Muscle of leg (tissue), 11 donors: Measurements from ENCODE around the gene ADAMTS13. TPM values are rescaled to one million over a fixed set of nuclear protein-coding genes. Genes with fewer than 3 reads are reported as not detected.

Experiments used
- DNase-seq: peaks from one replicate; pipeline ENCODE4 v3.0.0; 2013
- H3K27ac ChIP-seq: one replicate; pipeline ENCODE4 v1.5.1; 2013; ENCODE audit warnings: mild to moderate bottlenecking, low read length, control low read depth
- H3K27me3 ChIP-seq: one replicate; pipeline ENCODE4 v1.6.1; 2013; ENCODE audit warnings: low read length; ENCODE audit not compliant: control insufficient read depth, insufficient read depth
- H3K36me3 ChIP-seq: one replicate; pipeline ENCODE4 v1.6.1; 2013; ENCODE audit warnings: low read length; ENCODE audit not compliant: control insufficient read depth, insufficient read depth
- H3K4me1 ChIP-seq: one replicate; pipeline ENCODE4 v1.6.1; 2013; ENCODE audit warnings: low read length; ENCODE audit not compliant: control insufficient read depth, insufficient read depth
- H3K4me3 ChIP-seq: one replicate; pipeline ENCODE4 v1.5.1; 2013; ENCODE audit warnings: low read length, control low read depth
- H3K9me3 ChIP-seq: replicated peaks from 2 replicates; pipeline ENCODE4 v1.6.1; 2013; ENCODE audit warnings: low read depth, low read length; ENCODE audit not compliant: control insufficient read depth
- WGBS: methylation state at CpG from one replicate; pipeline ENCODE4 v1.1.5; 2013; ENCODE audit warnings: missing lambda C conversion rate; ENCODE audit not compliant: insufficient coverage; 5-methylcytosine and 5-hydroxymethylcytosine counted together
- polyA plus RNA-seq, 8 donors: library from polyadenylated mRNA; unstranded; fragments of 120-200 nt; gene quantifications; one replicate each; pipeline versions ENCODE4 v1.2.1 to v1.2.3, GENCODE V29; 2013; ENCODE audit warnings: inconsistent platforms in 1 of 8, low replicate concordance in 1 of 8; ENCODE audit not compliant: insufficient read length in 8 of 8, insufficient read depth in 1 of 8
- total RNA-seq: library from RNA; stranded (reverse); fragments of 120-200 nt; gene quantifications from one replicate; pipeline ENCODE4 v1.2.4, GENCODE V29; 2013

ADAMTS13 gene
- total and polyA plus RNA-seq, 9 donors, result 3.4 to 10.5 (median 8.0) TPM

DNA sequence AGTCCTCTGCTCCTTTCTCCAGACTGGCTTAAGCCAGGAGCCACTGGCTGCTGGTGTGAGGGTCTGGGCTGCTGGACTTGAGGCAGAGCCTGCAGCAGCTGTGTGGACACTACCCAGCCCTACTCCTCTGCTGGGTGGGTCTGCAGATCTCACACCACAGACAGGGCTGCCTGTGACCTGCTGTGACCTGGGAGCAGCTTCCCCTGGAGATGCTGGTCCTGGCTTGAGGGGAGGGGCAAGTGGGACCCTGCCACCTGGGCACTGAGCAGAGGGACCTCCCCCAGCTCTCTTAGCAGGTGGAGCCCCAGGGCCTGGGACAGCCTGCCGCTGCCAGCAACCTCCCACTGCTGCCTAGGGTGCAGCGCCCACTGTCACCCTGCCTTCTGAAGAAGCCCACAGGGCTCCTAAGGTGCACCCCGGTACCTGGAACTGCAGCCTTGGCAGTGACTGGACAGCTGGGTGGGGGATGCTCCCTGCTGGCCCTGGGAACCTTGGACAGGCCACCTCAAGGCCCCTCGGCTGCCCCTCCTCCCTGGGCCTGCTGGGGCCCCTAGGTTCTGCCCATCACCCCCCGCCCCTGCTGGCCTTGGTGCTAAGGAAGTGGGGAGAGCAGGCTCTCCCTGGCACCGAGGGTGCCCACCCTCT, 46.7 kb downstream of the ADAMTS13 start:
- Histone ChIP-seq H3K27ac (no peak overlapping the region), H3K4me3 (no peak overlapping the region), H3K4me1 (no peaks in the 10 kb centered on the region), H3K9me3 (no peaks in the 10 kb centered on the region), H3K27me3 (no peaks in the 10 kb centered on the region), H3K36me3 (peaks cover 34% of the 10 kb centered on the region)
- no peak for DNase-seq
- WGBS, result 89% methylated on average over 5 of the region's 6 CpGs

GRCh38 chr9:133470427-133470924, 48.3 kb downstream of the ADAMTS13 start:
- DNase-seq, result no peak
- Histone ChIP-seq H3K4me3 (no peak overlapping the region), H3K27ac (no peak overlapping the region), H3K36me3 (peaks cover 25% of the 10 kb centered on the region), H3K4me1 (no peaks in the 10 kb centered on the region), H3K27me3 (no peaks in the 10 kb centered on the region), H3K9me3 (no peaks in the 10 kb centered on the region)
- WGBS, result 77% methylated on average over 11 of the region's 16 CpGs

- H3K36me3 ChIP-seq, result peaks cover 25% of the 10 kb centered on the region
- H3K27me3 ChIP-seq, result no peaks in the 10 kb centered on the region
- no peak for DNase-seq
- H3K4me3 ChIP-seq, result no peak overlapping the region
- no peaks in the 10 kb centered on the region for H3K4me1 ChIP-seq
- 74% methylated on average over 5 of the region's 7 CpGs for WGBS
- H3K9me3 ChIP-seq, result no peaks in the 10 kb centered on the region
- H3K27ac ChIP-seq, result no peak overlapping the region
Measured at GRCh38 chr9:133470988-133471387, 48.8 kb downstream of the ADAMTS13 start.

- Histone ChIP-seq H3K36me3 (peaks cover 25% of the 10 kb centered on the region), H3K27me3 (no peaks in the 10 kb centered on the region), H3K4me3 (no peak overlapping the region), H3K9me3 (no peaks in the 10 kb centered on the region), H3K27ac (no peak overlapping the region), H3K4me1 (no peaks in the 10 kb centered on the region)
- 82% methylated on average over 25 of the region's 27 CpGs for WGBS
- no peak for DNase-seq
Measured at GRCh38 chr9:133471551-133472276, 49.5 kb downstream of the ADAMTS13 start.

DNA sequence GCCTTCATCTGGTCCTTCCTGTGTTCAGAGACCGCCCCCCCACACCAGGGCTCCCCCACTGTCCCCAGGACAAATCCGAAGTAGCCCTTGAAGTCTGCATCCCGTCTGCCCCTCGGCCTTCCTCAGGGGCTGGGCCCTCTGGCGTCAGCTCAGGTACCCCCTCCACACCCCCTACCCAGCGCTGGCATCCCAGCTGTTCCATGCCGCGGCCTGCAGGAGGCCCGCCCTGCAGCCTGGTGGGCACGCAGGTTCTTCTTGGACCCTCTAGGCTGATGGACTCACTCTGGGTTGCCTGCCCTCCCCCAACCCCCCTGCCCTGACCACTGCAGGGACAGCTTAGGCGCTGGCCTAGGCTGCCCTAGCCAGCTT, 50.1 kb downstream of the ADAMTS13 start:
- Histone ChIP-seq H3K4me3 (no peak overlapping the region), H3K9me3 (no peaks in the 10 kb centered on the region), H3K27ac (no peak overlapping the region), H3K27me3 (no peaks in the 10 kb centered on the region), H3K4me1 (no peaks in the 10 kb centered on the region), H3K36me3 (peaks cover 22% of the 10 kb centered on the region)
- WGBS, result 78% methylated on average over 11 of the region's 11 CpGs
- DNase-seq, result no peak

DNA sequence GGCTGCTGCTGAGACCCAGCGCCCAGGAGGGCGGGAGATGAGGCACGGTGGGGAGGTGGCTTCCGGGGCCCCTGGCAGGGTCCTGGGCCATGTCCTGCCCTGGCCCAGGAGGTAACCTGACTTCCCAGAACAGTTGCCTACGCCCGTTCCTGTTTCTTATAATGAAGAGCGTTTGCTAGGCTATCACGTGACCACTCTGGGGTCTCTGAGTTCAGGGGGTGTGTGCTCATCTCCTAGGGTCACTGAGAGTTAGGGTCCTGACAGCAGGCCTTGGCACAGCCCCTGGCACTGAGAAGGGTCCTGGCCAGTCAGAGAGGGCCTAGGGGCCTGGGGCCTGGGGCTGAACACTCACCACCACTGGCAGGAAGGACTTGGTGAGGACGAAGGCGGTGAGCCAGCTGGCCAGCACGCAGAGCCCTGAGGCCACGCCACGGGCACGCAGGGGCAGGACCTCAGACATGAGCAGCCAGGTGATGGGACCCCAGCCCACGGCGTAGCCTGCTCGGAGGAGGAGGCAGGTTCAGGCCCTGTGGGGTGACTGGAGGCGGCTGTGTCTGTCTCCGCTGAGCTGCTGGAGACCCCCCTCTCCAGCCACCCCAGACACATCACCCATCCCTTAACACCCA, 50.7 kb downstream of the ADAMTS13 start:
- H3K36me3 ChIP-seq, result peaks cover 20% of the 10 kb centered on the region
- no peaks in the 10 kb centered on the region for H3K9me3 ChIP-seq
- H3K4me3 ChIP-seq, result no peak overlapping the region
- H3K27ac ChIP-seq, result no peak overlapping the region
- no peaks in the 10 kb centered on the region for H3K27me3 ChIP-seq
- no peak for DNase-seq
- no peaks in the 10 kb centered on the region for H3K4me1 ChIP-seq
- WGBS, result 69% methylated on average over 11 of the region's 19 CpGs

- Histone ChIP-seq H3K27ac (no peak overlapping the region), H3K36me3 (peaks cover 12% of the 10 kb centered on the region), H3K9me3 (no peaks in the 10 kb centered on the region), H3K4me1 (peaks cover 5% of the 10 kb centered on the region), H3K27me3 (peaks cover 4% of the 10 kb centered on the region), H3K4me3 (no peak overlapping the region)
- no peak for DNase-seq
- 90% methylated on average over 20 of the region's 20 CpGs for WGBS
Measured at GRCh38 chr9:133473743-133474142, 51.6 kb downstream of the ADAMTS13 start.

GRCh38 chr9:133474215-133474614, 52.0 kb downstream of the ADAMTS13 start:
- H3K27ac ChIP-seq, result no peak overlapping the region
- peaks cover 5% of the 10 kb centered on the region for H3K27me3 ChIP-seq
- peaks cover 7% of the 10 kb centered on the region for H3K36me3 ChIP-seq
- H3K4me3 ChIP-seq, result no peak overlapping the region
- WGBS, result 84% methylated on average over 4 of the region's 5 CpGs
- DNase-seq, result no peak
- H3K4me1 ChIP-seq, result peaks cover 8% of the 10 kb centered on the region
- H3K9me3 ChIP-seq, result no peaks in the 10 kb centered on the region

DNA sequence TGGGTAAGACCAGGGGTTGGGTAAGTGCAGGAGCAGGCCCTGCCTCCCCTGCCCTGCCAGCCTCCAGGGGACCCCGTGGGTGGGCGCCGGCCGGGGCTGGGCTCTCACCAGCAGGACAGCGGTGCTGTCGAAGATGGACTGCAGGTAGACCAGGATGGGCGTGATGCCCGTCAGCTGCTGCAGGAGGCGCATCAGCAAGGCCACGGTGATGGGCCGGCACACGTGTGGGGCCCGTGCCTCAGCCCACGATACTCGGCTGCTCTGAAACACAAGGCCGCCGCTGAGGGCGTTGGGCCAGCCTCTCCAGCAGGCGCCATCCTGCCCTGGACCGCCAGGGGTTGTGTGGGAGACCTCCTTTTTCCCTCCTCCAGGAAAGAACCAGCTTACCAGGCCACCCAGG, 52.7 kb downstream of the ADAMTS13 start:
- H3K9me3 ChIP-seq, result no peaks in the 10 kb centered on the region
- peaks cover 11% of the 10 kb centered on the region for H3K27me3 ChIP-seq
- peaks cover 1% of the 10 kb centered on the region for H3K36me3 ChIP-seq
- no peak overlapping the region for H3K4me3 ChIP-seq
- no peak for DNase-seq
- 87% methylated on average over 20 of the region's 20 CpGs for WGBS
- H3K27ac ChIP-seq, result no peak overlapping the region
- peaks cover 12% of the 10 kb centered on the region for H3K4me1 ChIP-seq

DNA sequence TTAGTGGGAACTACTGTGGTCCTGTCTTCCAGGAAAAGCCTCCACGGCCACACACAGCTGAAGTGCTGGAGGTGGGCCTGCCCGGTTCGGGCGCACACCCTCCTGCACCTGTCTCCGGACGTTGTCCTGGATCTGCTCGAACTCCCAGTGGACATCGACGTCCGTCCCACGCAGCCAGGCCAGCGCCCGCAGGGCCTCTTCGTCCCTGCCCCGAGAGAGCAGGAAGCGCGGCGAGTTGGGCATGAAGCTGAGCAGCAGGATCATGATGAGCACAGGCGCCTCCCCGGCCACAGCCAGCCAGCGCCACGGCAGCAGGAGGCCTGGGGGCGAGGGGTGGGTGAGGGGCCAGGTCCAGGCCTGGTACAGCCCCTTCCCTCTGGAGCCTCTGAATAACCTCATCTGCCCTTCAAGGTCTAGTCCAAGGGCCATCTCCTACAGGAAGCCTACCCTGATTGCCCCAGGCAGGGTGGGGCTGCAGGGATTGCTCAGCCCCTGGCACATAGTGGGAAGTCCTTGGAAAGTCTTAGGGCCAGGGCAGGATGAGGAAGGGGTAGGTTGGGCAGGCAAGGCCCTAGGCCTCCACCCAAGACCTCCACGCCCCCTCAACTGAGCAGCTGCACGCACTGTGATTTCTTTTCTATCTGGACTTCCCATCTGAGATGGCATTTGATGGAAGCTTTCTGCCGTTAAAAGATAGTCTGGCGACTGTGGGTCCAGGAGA, 53.3 kb downstream of the ADAMTS13 start:
- no peak overlapping the region for H3K27ac ChIP-seq
- WGBS, result 84% methylated on average over 24 of the region's 27 CpGs
- H3K36me3 ChIP-seq, result no peaks in the 10 kb centered on the region
- H3K4me1 ChIP-seq, result peaks cover 12% of the 10 kb centered on the region
- peaks cover 16% of the 10 kb centered on the region for H3K27me3 ChIP-seq
- DNase-seq, result no peak
- H3K4me3 ChIP-seq, result no peak overlapping the region
- no peaks in the 10 kb centered on the region for H3K9me3 ChIP-seq
